ENCODE measurements around the gene ZNF512B.

- no peak for TF ChIP-seq CTCF (conservative IDR thresholded peaks at IDR 0.05; ENCODE audit: low read depth in 2 of 2)
- no peak for TF ChIP-seq POLR2AphosphoS5 (IDR thresholded peaks at IDR 0.05; ENCODE audit: low read depth)
- no peak for TF ChIP-seq EZH2 (IDR thresholded peaks at IDR 0.05; ENCODE audit: low read depth, unreplicated experiment)
- no peak for TF ChIP-seq CREB1 (CRISPR knock-in tag; IDR thresholded peaks at IDR 0.05; ENCODE audit: low read depth)
- no peak for TF ChIP-seq ZNF331 (CRISPR knock-in tag; IDR thresholded peaks at IDR 0.05; ENCODE audit: low read depth)
- TF ChIP-seq EZH2phosphoT487 (IDR thresholded peaks at IDR 0.05; ENCODE audit: unreplicated experiment), result no peak
- TF ChIP-seq REST (IDR thresholded peaks at IDR 0.05; ENCODE audit: unreplicated experiment), result no peak
- TF ChIP-seq JUNB (IDR thresholded peaks at IDR 0.05; ENCODE audit: unreplicated experiment), result no peak
- no peak for TF ChIP-seq STAT1 (IDR thresholded peaks at IDR 0.05; ENCODE audit: unreplicated experiment)
- TF ChIP-seq ETS1 (IDR thresholded peaks at IDR 0.05), result no peak
- TF ChIP-seq NANOG (IDR thresholded peaks at IDR 0.05; ENCODE audit: borderline replicate concordance), result no peak
- TF ChIP-seq ZNF114 (CRISPR knock-in tag; IDR thresholded peaks at IDR 0.05), result no peak
- TF ChIP-seq ZNF462 (CRISPR knock-in tag; IDR thresholded peaks at IDR 0.05), result no peak
Measured at GRCh38 chr20:64003960-64004725, 34.4 kb upstream of the ZNF512B start.
